Astrocyte (in vitro differentiated cells and primary cell): Measurements from ENCODE around the gene NXPH3. TPM values are rescaled to one million over a fixed set of nuclear protein-coding genes. Genes with fewer than 3 reads are reported as not detected.

ENCODE experiments used
- DNase-seq: peaks from one replicate; pipeline ENCODE4 v3.0.0-alpha.2; 2010; ENCODE audit warnings: low read depth
- FAIRE-seq: peaks from 2 replicates; lab custom pipeline; 2011; peaks lifted over from hg19 to GRCh38; lab: Jason Lieb, UNC
- H2AFZ ChIP-seq: 2 replicates; pipeline ENCODE4 v1.6.0; 2012; ENCODE audit warnings: low read depth, low read length, inconsistent platforms
- H3K27ac ChIP-seq: 2 replicates; pipeline ENCODE4 v1.5.1; 2011; ENCODE audit warnings: low read depth, low read length, inconsistent platforms
- H3K27me3 ChIP-seq: 2 replicates; pipeline ENCODE4 v1.6.0; 2011; ENCODE audit warnings: low read length, inconsistent platforms; ENCODE audit not compliant: insufficient read depth
- H3K36me3 ChIP-seq: 2 replicates; pipeline ENCODE4 v1.5.1; 2011; ENCODE audit warnings: low read length, inconsistent platforms; ENCODE audit not compliant: insufficient read depth
- H3K4me1 ChIP-seq: 2 replicates; pipeline ENCODE4 v1.5.1; 2011; ENCODE audit warnings: low read length, inconsistent platforms; ENCODE audit not compliant: insufficient read depth
- H3K4me2 ChIP-seq: 2 replicates; pipeline ENCODE4 v1.6.0; 2012; ENCODE audit warnings: low read length, inconsistent platforms
- H3K4me3 ChIP-seq: 2 replicates; pipeline ENCODE4 v1.5.1; 2011; ENCODE audit warnings: low read depth, mild to moderate bottlenecking, low read length, inconsistent platforms; ENCODE audit not compliant: insufficient read depth
- H3K79me2 ChIP-seq: 2 replicates; pipeline ENCODE4 v1.6.0; 2012; ENCODE audit warnings: mild to moderate bottlenecking, low read length, inconsistent platforms; ENCODE audit not compliant: insufficient read depth
- H3K9ac ChIP-seq: 2 replicates; pipeline ENCODE4 v1.6.0; 2012; ENCODE audit warnings: mild to moderate bottlenecking, low read length, inconsistent platforms
- H3K9me3 ChIP-seq: 2 replicates; pipeline ENCODE4 v1.5.1; 2012; ENCODE audit warnings: low read depth, mild to moderate bottlenecking, low read length, inconsistent platforms; ENCODE audit not compliant: insufficient read depth
- H4K20me1 ChIP-seq: 2 replicates; pipeline ENCODE4 v1.6.0; 2012; ENCODE audit warnings: low read length, inconsistent platforms; ENCODE audit not compliant: insufficient read depth
- H3K27ac Mint-ChIP-seq: one replicate; pipeline ENCODE4 v1.8.0; 2021; ENCODE audit warnings: mild to moderate bottlenecking, mixed read lengths; ENCODE audit not compliant: unreplicated experiment
- H3K27me3 Mint-ChIP-seq: one replicate; pipeline ENCODE4 v1.8.0; 2021; ENCODE audit warnings: low read depth, mixed read lengths; ENCODE audit not compliant: unreplicated experiment
- H3K36me3 Mint-ChIP-seq: one replicate; pipeline ENCODE4 v1.8.0; 2021; ENCODE audit warnings: low read depth, mixed read lengths; ENCODE audit not compliant: unreplicated experiment
- H3K4me1 Mint-ChIP-seq: one replicate; pipeline ENCODE4 v1.8.0; 2021; ENCODE audit warnings: low read depth, mixed read lengths; ENCODE audit not compliant: unreplicated experiment
- H3K4me3 Mint-ChIP-seq: one replicate; pipeline ENCODE4 v1.8.0; 2021; ENCODE audit warnings: mild to moderate bottlenecking, moderate library complexity, mixed read lengths; ENCODE audit not compliant: unreplicated experiment
- H3K9me3 Mint-ChIP-seq: one replicate; pipeline ENCODE4 v1.8.0; 2021; ENCODE audit warnings: mild to moderate bottlenecking, mixed read lengths; ENCODE audit not compliant: unreplicated experiment
- EZH2 ChIP-seq: IDR thresholded peaks from 2 replicates; pipeline ENCODE4 v1.6.1; 2012; ENCODE audit warnings: mild to moderate bottlenecking, low read length, inconsistent platforms; ENCODE audit not compliant: insufficient read depth
- total RNA-seq: library from RNA; stranded (reverse); gene quantifications from 2 replicates; pipeline ENCODE4 v1.2.1, GENCODE V29; 2021
- TF ChIP-seq, protein P1 (sequence below): IDR thresholded peaks from 2 replicates; pipeline ENCODE4 v1.5.1; 2011; ENCODE audit warnings: low read depth, mild to moderate bottlenecking, inconsistent platforms, low read length, moderate library complexity; ENCODE audit not compliant: insufficient read depth

The NXPH3 gene
- total RNA-seq, 1 donor from 2014 or later, result 0.43 TPM

- H3K79me2 ChIP-seq, result no peaks in the 10 kb centered on the region
- H3K36me3 Mint-ChIP-seq, result no peaks in the 10 kb centered on the region
- peaks cover 51% of the 10 kb centered on the region for H3K27me3 ChIP-seq
- H3K9me3 ChIP-seq, result no peaks in the 10 kb centered on the region
- peaks cover 55% of the 10 kb centered on the region for H3K27me3 Mint-ChIP-seq
- H3K9me3 Mint-ChIP-seq, result no peaks in the 10 kb centered on the region
- TF ChIP-seq, protein P1, sequence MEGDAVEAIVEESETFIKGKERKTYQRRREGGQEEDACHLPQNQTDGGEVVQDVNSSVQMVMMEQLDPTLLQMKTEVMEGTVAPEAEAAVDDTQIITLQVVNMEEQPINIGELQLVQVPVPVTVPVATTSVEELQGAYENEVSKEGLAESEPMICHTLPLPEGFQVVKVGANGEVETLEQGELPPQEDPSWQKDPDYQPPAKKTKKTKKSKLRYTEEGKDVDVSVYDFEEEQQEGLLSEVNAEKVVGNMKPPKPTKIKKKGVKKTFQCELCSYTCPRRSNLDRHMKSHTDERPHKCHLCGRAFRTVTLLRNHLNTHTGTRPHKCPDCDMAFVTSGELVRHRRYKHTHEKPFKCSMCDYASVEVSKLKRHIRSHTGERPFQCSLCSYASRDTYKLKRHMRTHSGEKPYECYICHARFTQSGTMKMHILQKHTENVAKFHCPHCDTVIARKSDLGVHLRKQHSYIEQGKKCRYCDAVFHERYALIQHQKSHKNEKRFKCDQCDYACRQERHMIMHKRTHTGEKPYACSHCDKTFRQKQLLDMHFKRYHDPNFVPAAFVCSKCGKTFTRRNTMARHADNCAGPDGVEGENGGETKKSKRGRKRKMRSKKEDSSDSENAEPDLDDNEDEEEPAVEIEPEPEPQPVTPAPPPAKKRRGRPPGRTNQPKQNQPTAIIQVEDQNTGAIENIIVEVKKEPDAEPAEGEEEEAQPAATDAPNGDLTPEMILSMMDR, result no peak
- TF ChIP-seq EZH2, result no peak
- H3K9ac ChIP-seq, result no peak overlapping the region
- H3K36me3 ChIP-seq, result no peaks in the 10 kb centered on the region
- H3K4me1 ChIP-seq, result peaks cover 10% of the 10 kb centered on the region
- H3K4me3 ChIP-seq, result no peak overlapping the region
- no peak overlapping the region for H3K27ac Mint-ChIP-seq
- no peak overlapping the region for H2AFZ ChIP-seq
- no peak overlapping the region for H3K4me3 Mint-ChIP-seq
- no peaks in the 10 kb centered on the region for H4K20me1 ChIP-seq
- no peak overlapping the region for H3K4me2 ChIP-seq
- DNase-seq (no peak), FAIRE-seq (no peak)
- H3K4me1 Mint-ChIP-seq, result no peaks in the 10 kb centered on the region
- no peak overlapping the region for H3K27ac ChIP-seq
Measured at GRCh38 chr17:49573510-49574322, 2.0 kb upstream of the NXPH3 start.

DNA sequence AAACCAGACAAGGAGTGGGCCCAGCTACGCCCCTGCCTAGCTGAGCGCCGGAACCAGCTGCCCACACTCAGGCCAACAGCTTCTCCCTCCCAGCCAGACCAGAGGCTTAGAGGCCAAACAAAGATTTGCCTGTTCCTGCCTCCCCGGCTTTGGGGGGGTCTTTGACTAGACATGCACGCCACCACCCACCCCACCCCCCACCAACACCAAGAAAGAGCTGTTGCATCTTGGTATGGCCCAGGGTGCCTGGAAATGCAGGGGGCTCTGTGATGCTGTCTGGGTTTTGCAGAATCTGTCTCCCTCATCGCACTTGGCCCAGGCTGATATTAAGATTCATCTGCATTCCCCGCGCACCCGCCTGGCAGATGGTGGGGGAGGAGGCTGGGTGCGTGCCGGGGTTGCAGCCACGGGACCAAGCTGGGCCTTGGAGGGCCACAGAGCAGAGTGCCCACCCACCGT is 1.3 kb upstream of the NXPH3 start:
- DNase-seq (no peak), FAIRE-seq (no peak)
- no peak overlapping the region for H3K4me2 ChIP-seq
- H3K4me1 Mint-ChIP-seq, result no peaks in the 10 kb centered on the region
- no peaks in the 10 kb centered on the region for H4K20me1 ChIP-seq
- no peaks in the 10 kb centered on the region for H3K36me3 ChIP-seq
- peaks cover 59% of the 10 kb centered on the region for H3K27me3 Mint-ChIP-seq
- H3K27me3 ChIP-seq, result peaks cover 51% of the 10 kb centered on the region
- no peak overlapping the region for H3K4me3 ChIP-seq
- no peak overlapping the region for H3K27ac ChIP-seq
- H3K9me3 ChIP-seq, result no peaks in the 10 kb centered on the region
- peaks cover 10% of the 10 kb centered on the region for H3K4me1 ChIP-seq
- no peak overlapping the region for H3K27ac Mint-ChIP-seq
- H3K36me3 Mint-ChIP-seq, result peaks cover 4% of the 10 kb centered on the region
- H3K9me3 Mint-ChIP-seq, result peaks cover 2% of the 10 kb centered on the region
- no peak overlapping the region for H2AFZ ChIP-seq
- TF ChIP-seq, protein P1, result no peak
- TF ChIP-seq EZH2, result no peak
- H3K9ac ChIP-seq, result no peak overlapping the region
- no peak overlapping the region for H3K4me3 Mint-ChIP-seq
- H3K79me2 ChIP-seq, result no peaks in the 10 kb centered on the region
